Astrocyte (in vitro differentiated cells and primary cell): ENCODE results near the gene RPP40.

ENCODE experiments used
- EZH2 ChIP-seq: IDR thresholded peaks from 2 replicates; pipeline ENCODE4 v1.6.1; 2012; ENCODE audit warnings: mild to moderate bottlenecking, low read length, inconsistent platforms; ENCODE audit not compliant: insufficient read depth
- TF ChIP-seq, protein P1 (sequence below): IDR thresholded peaks from 2 replicates; pipeline ENCODE4 v1.5.1; 2011; ENCODE audit warnings: low read depth, mild to moderate bottlenecking, inconsistent platforms, low read length, moderate library complexity; ENCODE audit not compliant: insufficient read depth

- TF ChIP-seq, protein P1, sequence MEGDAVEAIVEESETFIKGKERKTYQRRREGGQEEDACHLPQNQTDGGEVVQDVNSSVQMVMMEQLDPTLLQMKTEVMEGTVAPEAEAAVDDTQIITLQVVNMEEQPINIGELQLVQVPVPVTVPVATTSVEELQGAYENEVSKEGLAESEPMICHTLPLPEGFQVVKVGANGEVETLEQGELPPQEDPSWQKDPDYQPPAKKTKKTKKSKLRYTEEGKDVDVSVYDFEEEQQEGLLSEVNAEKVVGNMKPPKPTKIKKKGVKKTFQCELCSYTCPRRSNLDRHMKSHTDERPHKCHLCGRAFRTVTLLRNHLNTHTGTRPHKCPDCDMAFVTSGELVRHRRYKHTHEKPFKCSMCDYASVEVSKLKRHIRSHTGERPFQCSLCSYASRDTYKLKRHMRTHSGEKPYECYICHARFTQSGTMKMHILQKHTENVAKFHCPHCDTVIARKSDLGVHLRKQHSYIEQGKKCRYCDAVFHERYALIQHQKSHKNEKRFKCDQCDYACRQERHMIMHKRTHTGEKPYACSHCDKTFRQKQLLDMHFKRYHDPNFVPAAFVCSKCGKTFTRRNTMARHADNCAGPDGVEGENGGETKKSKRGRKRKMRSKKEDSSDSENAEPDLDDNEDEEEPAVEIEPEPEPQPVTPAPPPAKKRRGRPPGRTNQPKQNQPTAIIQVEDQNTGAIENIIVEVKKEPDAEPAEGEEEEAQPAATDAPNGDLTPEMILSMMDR: no peak
- TF ChIP-seq EZH2: no peak
Measured at GRCh38 chr6:5036269-5036668, 32.4 kb upstream of the RPP40 start.
